IPS-18c (cell line): ENCODE results near the gene OR8B8.

Experiments used
- H3K4me3 ChIP-seq: 2 replicates; pipeline ENCODE4 v1.7.0; 2013; ENCODE audit warnings: low read depth, mild to moderate bottlenecking, low read length, moderate library complexity; ENCODE audit not compliant: insufficient read depth
- H3K9me3 ChIP-seq: one replicate; pipeline ENCODE4 v1.6.1; 2013; ENCODE audit warnings: mild to moderate bottlenecking, low read length, moderate library complexity; ENCODE audit not compliant: control insufficient read depth, insufficient read depth

Gene OR8B8

GRCh38 chr11:124394408-124394807 lies 51.1 kb downstream of the OR8B8 start:
- H3K9me3 ChIP-seq: no peaks in the 10 kb centered on the region
- no peak overlapping the region for H3K4me3 ChIP-seq
